ENCODE results near the gene CRYL1. TPM values are rescaled to one million over a fixed set of nuclear protein-coding genes. Genes with fewer than 3 reads are reported as not detected.

CRYL1 gene
- polyA plus RNA-seq, 1 donor from 2014 or later: 10.6 TPM

- H3K9ac ChIP-seq (ENCODE audit: low read length): no peak overlapping the region
- no peaks in the 10 kb centered on the region for H3K79me2 ChIP-seq (replicated peaks; ENCODE audit: insufficient read depth, low read length)
- TF ChIP-seq SMC3 (conservative IDR thresholded peaks at IDR 0.05; ENCODE audit: poor library complexity) (no peak), REST (IDR thresholded peaks at IDR 0.05; ENCODE audit: borderline replicate concordance) (no peak), CTCF (IDR thresholded peaks at IDR 0.05; ENCODE audit: poor library complexity, severe bottlenecking) (no peak), EP300 (conservative IDR thresholded peaks at IDR 0.05; ENCODE audit: poor library complexity, severe bottlenecking) (no peak), TAF1 (IDR thresholded peaks at IDR 0.05; ENCODE audit: low read depth) (no peak), POLR2AphosphoS5 (IDR thresholded peaks at IDR 0.05) (no peak), EZH2 (IDR thresholded peaks at IDR 0.05; ENCODE audit: borderline replicate concordance, insufficient read depth, low read length, poor library complexity, severe bottlenecking) (no peak), RAD21 (conservative IDR thresholded peaks at IDR 0.05) (no peak), MXI1 (conservative IDR thresholded peaks at IDR 0.05; ENCODE audit: poor library complexity, severe bottlenecking) (no peak)
- no peaks in the 10 kb centered on the region for H3K9me3 ChIP-seq (ENCODE audit: low read length)
- no peaks in the 10 kb centered on the region for H4K20me1 ChIP-seq (ENCODE audit: insufficient read depth)
- H3F3A ChIP-seq (ENCODE audit: insufficient read depth, low read length, poor library complexity, severe bottlenecking): no peaks in the 10 kb centered on the region
- H3K36me3 ChIP-seq (ENCODE audit: insufficient read depth, low read length): no peaks in the 10 kb centered on the region
- H3K9me2 ChIP-seq (ENCODE audit: insufficient read depth, low read length): no peaks in the 10 kb centered on the region
- no peak overlapping the region for H3K4me3 ChIP-seq (ENCODE audit: low read length)
- H2AFZ ChIP-seq (ENCODE audit: low read depth, low read length): no peak overlapping the region
- H3K4me2 ChIP-seq (ENCODE audit: low read length): no peak overlapping the region
- peaks cover 9% of the 10 kb centered on the region for H3K27me3 ChIP-seq (ENCODE audit: insufficient read depth, low read depth, low read length)
- H3K27ac ChIP-seq (ENCODE audit: low read length): no peak overlapping the region
These were observed 4.1 kb downstream of the CRYL1 start for GRCh38 chr13:20521364-20522115.

- no peak for TF ChIP-seq MXI1 (conservative IDR thresholded peaks at IDR 0.05; ENCODE audit: poor library complexity, severe bottlenecking)
- TF ChIP-seq TAF1 (IDR thresholded peaks at IDR 0.05; ENCODE audit: low read depth): no peak
- TF ChIP-seq SMC3 (conservative IDR thresholded peaks at IDR 0.05; ENCODE audit: poor library complexity): no peak
- TF ChIP-seq EZH2 (IDR thresholded peaks at IDR 0.05; ENCODE audit: borderline replicate concordance, insufficient read depth, low read length, poor library complexity, severe bottlenecking): no peak
- Histone ChIP-seq H3K27ac (ENCODE audit: low read length) (no peak overlapping the region), H3K36me3 (ENCODE audit: insufficient read depth, low read length) (no peaks in the 10 kb centered on the region)
These were observed 5.8 kb downstream of the CRYL1 start for GRCh38 chr13:20519875-20520274.

More at GRCh38 chr13:20519875-20520274, 5.8 kb downstream of the CRYL1 start:
- no peak overlapping the region for H3K4me2 ChIP-seq (ENCODE audit: low read length)
- no peaks in the 10 kb centered on the region for H3K9me3 ChIP-seq (ENCODE audit: low read length)
- H4K20me1 ChIP-seq (ENCODE audit: insufficient read depth): no peaks in the 10 kb centered on the region
- H3K79me2 ChIP-seq (replicated peaks; ENCODE audit: insufficient read depth, low read length): no peaks in the 10 kb centered on the region
- no peaks in the 10 kb centered on the region for H3F3A ChIP-seq (ENCODE audit: insufficient read depth, low read length, poor library complexity, severe bottlenecking)
- no peaks in the 10 kb centered on the region for H3K27me3 ChIP-seq (ENCODE audit: insufficient read depth, low read depth, low read length)
- no peaks in the 10 kb centered on the region for H3K9me2 ChIP-seq (ENCODE audit: insufficient read depth, low read length)
- H3K4me3 ChIP-seq (ENCODE audit: low read length): no peak overlapping the region
- H3K9ac ChIP-seq (ENCODE audit: low read length): no peak overlapping the region
- no peak overlapping the region for H2AFZ ChIP-seq (ENCODE audit: low read depth, low read length)

All from neural cell (in vitro differentiated cells).